ACHN (cell line): ENCODE measurements around the gene TMEM147.

Experiments used
- DNase-seq: peaks from one replicate; pipeline ENCODE4 v3.0.0-alpha.2; 2015
- in situ Hi-C: cut with HindIII; loops from 2 replicates; pipeline ENCODE4 v1.10.0; 2017; ENCODE audit warnings: low sequenced_read_pairs, low pct_ligation_motif_present, low pct_unique_long_range_greater_than_20kb

The TMEM147 gene, protein sequence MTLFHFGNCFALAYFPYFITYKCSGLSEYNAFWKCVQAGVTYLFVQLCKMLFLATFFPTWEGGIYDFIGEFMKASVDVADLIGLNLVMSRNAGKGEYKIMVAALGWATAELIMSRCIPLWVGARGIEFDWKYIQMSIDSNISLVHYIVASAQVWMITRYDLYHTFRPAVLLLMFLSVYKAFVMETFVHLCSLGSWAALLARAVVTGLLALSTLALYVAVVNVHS

DNA sequence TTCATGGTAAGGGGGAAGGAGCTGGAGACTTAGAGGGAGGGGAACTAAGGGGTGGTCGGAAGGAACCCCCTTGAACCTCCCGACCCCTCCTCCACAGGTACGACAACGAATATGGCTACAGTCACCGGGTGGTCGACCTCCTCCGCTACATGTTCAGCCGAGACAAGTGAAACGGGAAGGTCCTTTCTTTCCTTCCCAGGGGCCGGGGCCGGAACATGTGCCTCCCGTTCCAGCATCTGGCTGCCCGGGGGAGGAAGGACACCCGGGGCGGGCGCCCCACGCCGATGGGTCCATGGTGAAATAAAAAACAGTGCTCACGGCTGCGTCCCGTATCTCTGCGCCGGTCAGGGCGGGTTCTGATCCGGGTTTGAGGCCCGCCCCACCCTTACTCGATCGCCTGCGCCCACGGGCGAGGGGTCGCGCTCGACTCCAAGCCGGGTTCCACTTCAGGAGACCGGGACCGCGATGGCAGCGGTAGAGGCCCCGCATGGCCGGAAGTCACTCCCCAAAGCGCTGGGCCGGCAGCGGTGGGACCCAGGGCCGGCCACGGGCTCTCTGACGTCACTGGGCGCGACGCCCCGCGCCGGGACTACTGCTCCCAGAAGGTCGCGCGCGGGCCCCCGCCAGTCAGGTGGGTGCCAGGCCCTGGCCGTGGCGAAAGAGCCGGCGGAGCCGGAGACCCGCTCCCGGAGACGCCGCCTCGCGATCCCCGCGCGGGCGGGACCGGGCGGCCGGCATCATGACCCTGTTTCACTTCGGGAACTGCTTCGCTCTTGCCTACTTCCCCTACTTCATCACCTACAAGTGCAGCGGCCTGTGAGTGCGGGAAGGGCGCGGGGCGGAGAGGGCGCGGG lies at the start of gene TMEM147:
TMEM147 (plus strand) TSS at position 626 of the 854 bp plus-strand sequence; CDS start at position 740, 114 bp downstream.
- in situ Hi-C loops: no loop called here
- peak; percentile 86 for DNase-seq

DNA sequence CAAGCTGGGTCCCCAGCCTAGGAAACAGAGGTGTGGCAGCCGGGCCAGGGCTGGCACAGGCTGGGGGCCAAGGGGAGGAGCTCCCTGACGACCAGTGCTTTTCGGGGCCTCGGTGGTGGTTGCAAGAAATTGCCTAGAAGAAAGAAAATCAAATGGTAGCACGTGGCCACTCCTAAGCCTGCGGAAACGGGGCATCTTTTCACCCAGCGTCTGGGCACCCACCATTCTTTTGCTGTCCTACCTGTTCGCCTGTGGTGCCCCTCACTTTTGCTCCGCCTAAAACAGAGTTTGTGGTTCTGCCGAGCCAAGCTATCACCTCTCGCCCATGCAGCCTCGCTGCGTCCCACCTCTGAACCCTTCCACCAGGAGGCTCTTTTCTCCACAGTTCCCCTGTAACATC lies 48.0 kb upstream of the TMEM147 start:
- in situ Hi-C loops: no loop called here
- no peak for DNase-seq

DNA sequence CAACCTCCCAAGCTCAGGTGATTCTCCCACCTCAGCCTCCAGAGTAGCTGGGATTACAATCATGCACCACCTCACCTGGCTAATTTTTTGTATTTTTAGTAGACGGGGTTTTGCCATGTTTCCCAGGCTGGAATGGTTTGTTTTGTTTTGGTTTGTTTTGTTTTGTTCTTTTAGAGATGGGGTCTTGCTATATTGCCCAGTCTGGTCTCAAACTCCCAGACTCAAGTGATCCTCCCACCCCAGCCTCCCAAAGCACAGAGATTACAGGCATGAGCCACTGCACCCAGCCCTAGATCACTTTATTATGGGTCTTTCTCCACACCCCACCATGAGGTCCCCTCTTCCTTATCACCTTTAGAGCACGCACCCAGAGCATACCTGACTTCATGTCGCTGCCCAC lies 47.2 kb upstream of the TMEM147 start:
- no peak for DNase-seq
- in situ Hi-C loops: no loop called here

DNA sequence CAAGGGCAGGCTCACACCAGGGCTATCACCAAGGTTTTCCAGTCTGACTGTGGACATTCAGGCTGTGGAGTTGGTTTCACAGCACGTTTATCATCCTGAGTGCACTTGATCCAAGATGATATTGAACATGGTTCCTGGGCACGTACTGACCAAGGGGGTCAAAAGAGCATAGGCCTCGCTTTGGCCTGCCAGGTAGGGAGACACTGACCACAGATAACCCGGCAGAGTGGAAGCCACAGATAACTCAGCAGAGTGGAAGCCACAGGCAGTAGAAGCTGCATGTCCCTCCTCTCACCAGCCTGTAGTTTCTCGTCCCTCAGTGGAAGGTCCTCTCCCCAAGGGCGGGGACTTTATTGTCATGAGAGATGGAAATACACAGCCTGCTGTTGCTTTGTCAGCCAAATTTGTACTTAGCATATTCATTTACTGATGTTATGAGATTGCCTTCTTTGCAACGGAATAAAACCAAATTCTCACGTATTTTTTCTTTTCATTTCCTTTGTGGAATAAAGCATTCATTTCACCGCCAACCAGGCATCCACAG lies 46.4 kb upstream of the TMEM147 start:
- DNase-seq: no peak
- in situ Hi-C loops: no loop called here

DNA sequence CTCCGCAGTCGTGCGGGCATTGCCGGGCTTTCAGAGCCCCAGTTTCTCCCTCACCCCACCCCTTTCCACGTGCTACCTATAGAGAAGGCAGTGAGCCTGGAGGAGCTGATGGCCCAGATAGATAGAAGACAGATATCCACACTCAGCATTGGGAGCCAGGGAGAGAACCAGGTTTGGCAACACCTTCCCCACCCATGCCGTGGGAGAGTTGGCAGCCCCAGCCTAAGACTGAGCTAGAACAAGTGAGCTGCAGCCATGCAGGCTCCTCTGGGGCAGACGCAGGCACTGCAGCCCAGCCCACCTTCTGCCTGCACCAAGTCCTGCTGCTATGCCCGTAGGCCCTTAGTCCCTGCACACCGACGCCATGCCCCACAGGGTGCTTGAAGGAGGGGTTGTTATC lies 44.8 kb upstream of the TMEM147 start:
- in situ Hi-C loops: no loop called here
- DNase-seq: no peak

DNA sequence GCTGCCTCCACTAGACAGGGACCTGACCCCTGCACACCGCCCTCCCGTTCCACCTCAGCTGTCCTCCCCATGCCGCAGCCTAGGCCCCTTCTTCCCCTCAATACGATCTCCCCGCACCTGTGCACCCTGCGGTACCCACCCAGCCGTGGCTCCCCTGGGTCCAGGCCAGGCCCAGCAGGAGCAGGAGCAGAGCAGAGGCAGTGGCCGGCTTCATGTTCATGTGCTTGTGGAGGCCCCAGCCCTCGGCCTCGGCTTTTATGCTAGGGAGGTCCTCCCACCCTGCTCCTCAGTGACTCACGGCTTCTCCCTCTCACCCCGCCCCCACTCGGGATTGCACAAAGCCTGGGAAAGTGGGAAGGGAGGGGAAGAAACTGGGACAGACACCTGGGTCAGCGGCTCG lies 43.7 kb upstream of the TMEM147 start:
- no peak for DNase-seq
- in situ Hi-C loops: no loop called here

DNA sequence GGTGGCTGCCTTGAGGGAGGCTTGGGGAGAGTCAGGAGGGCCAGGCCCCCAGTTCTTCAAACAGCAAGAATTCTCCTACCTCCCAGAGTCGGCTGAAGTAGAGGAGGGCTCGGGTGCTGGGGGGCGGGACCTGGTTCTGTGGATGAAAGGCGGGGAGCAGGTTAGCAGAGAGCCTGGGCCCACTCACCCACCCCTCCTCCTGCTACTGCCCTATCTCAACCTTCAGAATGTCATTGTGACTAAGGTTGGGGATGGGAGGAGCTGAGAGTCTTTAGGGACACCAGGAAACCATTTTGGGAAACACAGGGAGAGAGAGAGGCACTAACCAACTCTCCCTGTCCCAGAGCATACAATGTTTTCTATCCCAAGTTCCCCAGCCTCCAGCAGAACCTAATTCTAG lies 42.7 kb upstream of the TMEM147 start:
- in situ Hi-C loops: no loop called here
- no peak for DNase-seq

DNA sequence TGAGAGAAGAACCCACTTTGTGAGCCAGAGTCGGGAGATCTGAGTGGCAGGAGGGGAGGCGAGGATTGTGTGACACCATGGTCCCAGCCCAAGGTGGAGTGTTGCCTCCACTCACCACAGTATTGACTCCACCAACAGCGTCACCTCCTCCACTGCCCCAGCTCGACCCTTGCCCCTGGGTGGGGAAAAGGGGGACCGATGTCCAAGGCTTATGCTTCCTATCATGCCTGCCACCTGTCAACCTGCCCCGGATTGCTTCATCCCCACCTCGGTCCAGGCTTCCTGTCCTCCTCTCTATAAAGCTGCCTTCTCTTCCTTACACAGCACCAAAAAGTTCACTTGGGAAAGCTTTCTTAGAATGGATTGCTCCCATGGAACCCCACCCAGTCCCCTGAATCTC lies 39.4 kb upstream of the TMEM147 start:
- no peak for DNase-seq
- in situ Hi-C loops: no loop called here

DNA sequence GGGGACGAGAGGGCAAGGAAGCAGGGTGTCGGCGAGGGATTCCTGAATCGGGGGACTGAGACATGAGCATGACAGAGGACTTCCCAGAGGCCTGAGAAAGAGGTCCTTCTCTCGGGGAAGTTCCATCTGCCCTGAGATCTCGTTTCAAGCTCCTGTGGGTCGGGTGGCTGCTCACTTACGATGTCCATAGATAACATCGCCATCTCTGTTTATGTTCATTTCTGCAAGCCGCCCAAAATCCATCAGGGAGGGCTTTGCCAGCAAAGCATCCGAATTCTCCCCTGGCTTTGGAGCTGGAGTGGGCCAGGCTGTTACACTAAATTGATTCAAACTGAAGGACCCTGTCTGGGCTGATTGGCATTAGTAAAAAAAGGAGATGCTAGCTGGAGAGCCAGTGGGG lies 37.9 kb upstream of the TMEM147 start:
- DNase-seq: no peak
- in situ Hi-C loops: no loop called here

DNA sequence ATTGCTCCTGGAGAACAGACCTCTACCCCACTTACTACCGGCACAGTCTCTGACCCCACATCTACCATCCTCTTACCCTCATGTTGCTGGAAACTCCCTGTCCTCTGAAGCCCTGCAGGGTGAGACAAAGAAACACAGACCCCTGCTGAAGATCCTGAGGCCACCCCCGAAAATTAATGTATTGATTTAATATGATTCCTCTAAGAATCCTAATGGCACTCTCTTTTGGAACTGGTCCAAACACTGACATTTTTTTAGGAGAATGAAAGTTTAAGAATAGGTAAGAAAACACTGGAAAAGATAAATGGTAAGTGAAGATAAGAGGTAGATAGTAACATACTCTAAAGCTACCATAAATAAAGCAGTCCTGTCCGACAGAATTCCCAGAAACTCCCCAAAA lies 37.3 kb upstream of the TMEM147 start:
- no peak for DNase-seq
- in situ Hi-C loops: no loop called here

DNA sequence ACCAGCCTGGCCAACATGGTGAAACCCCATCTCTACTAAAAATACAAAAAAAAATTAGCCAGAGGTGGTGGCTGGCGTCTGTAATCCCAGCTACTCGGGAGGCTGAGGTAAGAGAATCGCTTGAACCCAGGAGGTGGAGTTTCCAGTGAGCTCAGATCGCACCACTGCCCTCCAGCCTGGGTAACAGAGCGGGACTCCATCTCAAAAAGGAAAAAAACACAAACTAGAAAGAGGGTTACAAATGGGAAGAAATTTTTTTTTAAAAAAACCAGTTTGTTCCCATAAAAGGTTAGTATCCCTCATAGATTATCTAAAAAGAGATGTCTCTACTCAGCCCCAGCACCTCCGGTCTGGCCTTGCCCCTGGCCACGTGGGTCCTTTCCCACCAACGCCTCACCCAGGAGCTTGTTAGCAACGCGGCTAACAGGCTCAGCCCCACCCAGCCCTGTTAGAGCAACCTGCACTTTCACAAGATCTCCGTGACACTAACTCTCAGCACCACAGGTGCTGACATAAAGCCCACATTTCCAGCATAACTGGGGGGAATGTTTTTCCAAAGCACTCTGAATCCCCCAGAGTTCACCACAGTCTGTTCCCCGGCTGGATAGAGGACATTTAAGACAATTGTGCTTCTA lies 36.3 kb upstream of the TMEM147 start:
- DNase-seq: peak; percentile 22
- in situ Hi-C loops: no loop called here

DNA sequence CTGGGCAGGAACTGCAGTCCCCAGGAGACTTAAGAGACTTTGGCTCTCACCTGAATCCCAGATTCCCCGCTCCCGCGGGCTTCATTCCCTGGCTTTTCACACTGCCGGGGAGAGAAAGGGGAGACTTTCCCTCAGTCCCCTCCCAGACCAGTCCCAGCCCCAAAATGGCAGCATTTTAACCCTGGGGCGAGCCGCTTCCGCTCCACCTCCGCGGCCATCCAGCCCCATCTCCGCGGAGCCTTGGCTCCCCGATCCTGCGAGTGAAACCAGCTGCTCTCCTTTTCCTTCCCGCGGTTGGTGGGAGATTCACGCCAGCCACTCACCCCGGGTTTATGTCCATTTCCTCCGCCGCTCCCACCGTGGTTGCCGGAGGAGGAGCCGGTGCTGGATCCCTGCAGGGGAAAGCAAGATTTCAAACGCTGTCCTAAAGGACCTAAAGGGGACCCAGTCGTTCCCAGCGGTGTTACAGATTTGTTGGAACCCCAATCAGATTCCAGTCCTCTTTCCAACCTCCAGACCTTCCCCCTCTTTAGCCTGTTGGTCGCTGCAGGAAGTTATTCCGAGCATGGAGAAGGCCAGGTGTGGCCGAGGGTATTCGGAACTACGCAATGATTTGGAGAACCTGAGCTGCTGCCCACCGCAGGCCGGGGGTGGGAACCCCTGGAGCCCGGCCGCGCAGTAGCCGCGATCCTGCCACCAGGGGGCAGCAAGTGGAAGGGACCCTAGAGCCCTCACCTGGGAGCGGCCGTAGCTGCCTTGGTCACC lies 35.4 kb upstream of the TMEM147 start:
- DNase-seq: peak; percentile 70
- in situ Hi-C loops: no loop called here

DNA sequence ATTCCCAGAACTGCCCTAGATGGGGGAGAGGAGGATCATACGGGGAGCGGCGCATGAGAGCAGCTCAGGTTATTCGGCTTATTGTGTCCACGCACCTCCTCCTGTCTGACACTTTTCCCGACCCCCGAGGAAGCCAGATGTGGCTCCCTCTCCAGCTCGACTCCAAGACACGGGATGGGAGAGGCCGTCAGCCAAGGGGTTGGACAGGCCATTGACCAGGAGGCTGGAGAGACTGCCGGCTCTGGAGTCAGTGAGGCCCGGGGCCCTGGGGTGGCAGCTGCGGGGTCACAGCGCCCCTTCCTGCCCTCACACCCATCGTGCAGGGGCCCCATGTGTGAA lies 34.8 kb upstream of the TMEM147 start:
- no peak for DNase-seq
- in situ Hi-C loops: no loop called here

DNA sequence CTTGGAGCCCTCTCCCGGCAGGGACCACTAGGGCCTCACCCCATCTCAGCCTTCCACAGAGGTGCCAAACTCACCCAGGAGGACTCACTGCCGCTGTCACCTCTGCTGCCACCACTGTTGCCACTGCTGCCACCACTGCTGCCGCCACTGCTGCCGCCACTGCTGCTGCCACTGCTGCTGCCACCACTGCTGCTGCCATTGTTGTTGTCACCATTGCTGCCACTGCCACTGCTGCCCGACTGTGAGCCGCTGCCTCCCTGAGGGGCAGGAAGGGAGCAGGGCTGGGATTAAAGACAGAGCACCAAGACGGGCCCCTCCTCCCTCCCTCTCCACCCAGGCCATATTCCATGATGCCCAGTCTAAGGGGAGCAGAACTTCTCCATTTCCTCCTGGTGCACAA lies 34.1 kb upstream of the TMEM147 start:
- in situ Hi-C loops: no loop called here
- no peak for DNase-seq

DNA sequence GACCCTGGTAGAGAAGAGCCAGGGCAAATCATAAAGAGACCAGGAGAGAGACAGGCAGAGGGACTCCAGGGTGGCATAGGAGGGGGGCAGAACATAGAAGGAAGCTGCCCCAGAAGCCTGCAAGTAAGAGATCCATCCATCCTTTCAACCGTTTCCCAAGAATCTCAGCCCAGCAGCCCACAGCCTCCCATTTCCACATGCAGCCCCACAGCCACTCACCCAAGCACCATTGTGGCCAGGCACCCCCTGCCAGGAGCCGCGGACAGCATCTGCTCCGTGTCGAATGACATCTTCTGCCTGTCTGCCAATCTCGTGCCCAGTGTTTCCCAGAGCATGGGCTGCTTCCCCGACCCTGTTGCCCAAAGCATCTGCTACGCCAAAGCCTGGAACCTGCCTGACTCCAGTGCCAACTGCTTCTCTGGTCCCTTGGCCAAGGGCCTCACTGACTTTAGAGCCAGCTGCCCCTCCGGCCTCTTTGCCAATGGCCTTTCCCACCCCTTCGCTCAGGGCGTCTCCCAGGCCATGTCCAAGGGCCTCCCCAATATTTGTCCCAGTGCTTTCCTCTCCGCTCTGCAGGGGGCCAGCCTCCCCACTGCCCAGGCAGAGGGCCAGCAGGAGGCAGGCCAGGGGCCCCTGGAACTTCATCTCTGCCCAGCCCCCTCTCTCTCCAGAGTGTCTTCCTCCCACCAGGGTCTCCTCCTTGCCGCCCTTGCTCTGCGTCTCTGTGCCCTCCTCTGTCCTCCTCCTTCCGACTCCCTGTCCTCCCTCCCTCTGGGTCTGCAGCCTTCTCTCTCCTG lies 32.4 kb upstream of the TMEM147 start:
- no peak for DNase-seq
- in situ Hi-C loops: no loop called here

DNA sequence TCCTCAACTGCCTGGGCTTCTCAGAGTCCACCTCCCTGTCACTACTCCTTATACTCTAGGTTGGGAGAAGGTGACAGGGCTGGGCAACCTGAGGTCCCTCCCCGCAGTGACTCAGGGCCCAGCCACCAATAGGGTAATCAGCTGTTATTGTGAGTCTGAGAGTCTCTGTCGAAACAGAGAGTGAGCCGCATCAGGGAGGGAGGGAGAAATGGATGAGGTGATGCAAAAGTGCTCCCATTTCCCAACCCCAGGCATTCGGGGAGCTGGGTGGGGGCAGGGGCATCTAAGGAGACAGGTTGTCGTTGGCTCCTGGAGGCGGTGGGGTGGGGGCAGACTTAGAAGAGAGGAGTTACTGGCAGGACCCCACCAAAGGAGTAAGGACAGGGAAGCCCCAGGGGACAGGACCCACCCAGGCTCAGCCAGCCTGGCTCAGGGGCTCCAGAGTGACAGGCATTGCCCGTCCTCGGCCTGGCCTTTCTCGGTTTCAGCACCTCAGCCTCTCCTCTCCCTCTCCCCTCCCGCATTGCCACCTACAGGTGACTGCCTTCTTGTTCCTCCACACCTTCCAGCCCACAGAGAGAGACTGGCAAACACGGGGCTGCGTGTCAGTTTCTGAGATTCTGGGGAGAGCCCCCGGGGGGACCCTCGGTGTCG lies 31.7 kb upstream of the TMEM147 start, which contains the start of gene DMKN:
DMKN (minus strand) TSS at position 22 of the 654 bp plus-strand sequence. CDS start 174 bp downstream, outside the sequence.
- DNase-seq: no peak
- in situ Hi-C loops: no loop called here

DNA sequence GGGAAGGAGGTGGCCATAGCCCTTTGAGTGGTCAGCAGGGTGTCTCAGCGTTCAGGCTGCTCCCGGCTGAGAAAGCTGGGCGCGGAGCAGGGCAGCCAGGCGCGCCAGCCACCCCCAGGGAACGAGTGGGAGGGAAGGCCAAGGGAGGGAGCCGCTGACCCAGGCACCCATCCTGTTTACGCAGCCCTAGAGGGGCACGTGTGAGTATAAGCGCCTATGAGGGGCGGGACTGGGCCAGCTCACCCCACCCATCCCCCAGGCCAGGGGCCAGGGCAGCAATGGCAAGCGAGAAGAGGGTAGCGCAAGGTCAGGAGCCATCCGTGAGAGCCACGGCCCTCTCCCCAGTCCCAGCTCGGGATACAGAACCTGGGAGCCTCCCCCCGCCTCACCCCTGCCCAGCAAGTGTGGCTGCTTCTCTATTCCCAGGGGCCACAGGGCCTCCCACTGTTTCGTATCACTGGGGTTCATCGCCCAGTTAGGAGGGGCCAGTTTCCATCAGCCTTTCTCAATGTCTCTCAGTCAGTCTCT lies 31.1 kb upstream of the TMEM147 start:
- in situ Hi-C loops: no loop called here
- no peak for DNase-seq
